HG03439 (cell line): ENCODE measurements around the gene ALDH2.
"Not testable (repeated sequence)": the region's sequence is repeated elsewhere in the genome, so short reads cannot be mapped to it uniquely, and the experiment has no call there.

Experiments used
- ATAC-seq: cut with Tn5 transposase; IDR thresholded peaks from one replicate; pipeline ENCODE4 v1.9.1; 2021; ENCODE audit warnings: mild to moderate bottlenecking, moderate library complexity; ENCODE audit not compliant: unreplicated experiment

ALDH2 gene

GRCh38 chr12:111766608-111767361 lies at the start of gene ALDH2:
Gene ALDH2 (plus strand): TSS chr12:111766933. CDS start chr12:111766983, 50 bp downstream.
- no peak for ATAC-seq

- not testable (repeated sequence) for ATAC-seq
These were observed 47.4 kb upstream of the ALDH2 start for GRCh38 chr12:111719316-111719715.

GRCh38 chr12:111720457-111720856 lies 46.3 kb upstream of the ALDH2 start:
- ATAC-seq, result no peak

GRCh38 chr12:111723646-111724360 lies 42.9 kb upstream of the ALDH2 start:
- ATAC-seq, result not testable (repeated sequence)

- no peak for ATAC-seq
These were observed 37.9 kb upstream of the ALDH2 start for GRCh38 chr12:111728795-111729194.

GRCh38 chr12:111730420-111730819 lies 36.3 kb upstream of the ALDH2 start:
- no peak for ATAC-seq

GRCh38 chr12:111732786-111733185 lies 33.9 kb upstream of the ALDH2 start:
- no peak for ATAC-seq

- no peak for ATAC-seq
These were observed 33.3 kb upstream of the ALDH2 start for GRCh38 chr12:111733340-111733915.

GRCh38 chr12:111739524-111739923 lies 27.2 kb upstream of the ALDH2 start:
- not testable (repeated sequence) for ATAC-seq

GRCh38 chr12:111741235-111741812 lies 25.4 kb upstream of the ALDH2 start:
- ATAC-seq, result no peak

- no peak for ATAC-seq
These were observed 21.5 kb upstream of the ALDH2 start for GRCh38 chr12:111745211-111745610.

- no peak for ATAC-seq
These were observed 19.4 kb upstream of the ALDH2 start for GRCh38 chr12:111747333-111747732.

- no peak for ATAC-seq
These were observed 18.5 kb upstream of the ALDH2 start for GRCh38 chr12:111748151-111748672.

- ATAC-seq, result no peak
These were observed 17.9 kb upstream of the ALDH2 start for GRCh38 chr12:111748867-111749266.

GRCh38 chr12:111749391-111749790 lies 17.3 kb upstream of the ALDH2 start:
- ATAC-seq, result no peak

- no peak for ATAC-seq
These were observed 13.4 kb upstream of the ALDH2 start for GRCh38 chr12:111753144-111753881.

- ATAC-seq, result no peak
These were observed 12.1 kb upstream of the ALDH2 start for GRCh38 chr12:111754671-111755070.

- ATAC-seq, result no peak
These were observed 10.5 kb upstream of the ALDH2 start for GRCh38 chr12:111756196-111756595.

- ATAC-seq, result no peak
These were observed 10.1 kb upstream of the ALDH2 start for GRCh38 chr12:111756681-111757080.

GRCh38 chr12:111757361-111758119 lies 9.2 kb upstream of the ALDH2 start:
- no peak for ATAC-seq
